Fibroblast of mammary gland (primary cell): ENCODE results near the gene NUDC.

Source experiments
- DNase-seq: peaks from one replicate; pipeline ENCODE4 v3.0.0-alpha.2; 2010; ENCODE audit warnings: low read depth
- H3K4me3 ChIP-seq: 2 replicates; pipeline ENCODE4 v1.5.1; 2011; ENCODE audit warnings: low read depth, mild to moderate bottlenecking, low read length, moderate library complexity; ENCODE audit not compliant: control insufficient read depth
- CTCF ChIP-seq: conservative IDR thresholded peaks from 2 replicates; pipeline ENCODE4 v1.5.1; 2011; ENCODE audit warnings: low read depth, low read length, inconsistent platforms; ENCODE audit not compliant: control insufficient read depth, insufficient read depth

NUDC gene

GRCh38 chr1:26922901-26923300, 1.4 kb downstream of the NUDC start:
- TF ChIP-seq CTCF = no peak
- no peak for DNase-seq
- peak overlapping the region; percentile 89 for H3K4me3 ChIP-seq

- no peak for TF ChIP-seq CTCF
- no peak overlapping the region for H3K4me3 ChIP-seq
- peak; percentile 19 for DNase-seq
Measured at GRCh38 chr1:26923711-26924110, 2.2 kb downstream of the NUDC start.

GRCh38 chr1:26932531-26932930, 11.0 kb downstream of the NUDC start:
- no peak overlapping the region for H3K4me3 ChIP-seq
- no peak for TF ChIP-seq CTCF
- DNase-seq = no peak

GRCh38 chr1:26936823-26937222, 15.3 kb downstream of the NUDC start:
- TF ChIP-seq CTCF = no peak
- no peak for DNase-seq
- H3K4me3 ChIP-seq = no peak overlapping the region

GRCh38 chr1:26938004-26938658, 16.6 kb downstream of the NUDC start:
- TF ChIP-seq CTCF = no peak
- DNase-seq = no peak

GRCh38 chr1:26938659-26939025, 17.1 kb downstream of the NUDC start:
- no peak overlapping the region for H3K4me3 ChIP-seq
- DNase-seq = no peak
- no peak for TF ChIP-seq CTCF

More at GRCh38 chr1:26938004-26938658, 16.6 kb downstream of the NUDC start:
- H3K4me3 ChIP-seq = no peak overlapping the region

- TF ChIP-seq CTCF = no peak
- no peak for DNase-seq
- H3K4me3 ChIP-seq = no peak overlapping the region
Measured at GRCh38 chr1:26941311-26941710, 19.8 kb downstream of the NUDC start.
